A673 (cell line): ENCODE results near the gene OR13C9.

Experiments
- EZH2 ChIP-seq: fragments of 200-600 bp; sonication (generic); IDR thresholded peaks from 2 replicates; pipeline ENCODE4 v1.6.1; 2017; ENCODE audit warnings: borderline replicate concordance, low read depth, mild to moderate bottlenecking, mixed read lengths, antibody characterized with exemption, low read length; ENCODE audit not compliant: poor library complexity, severe bottlenecking
- TF ChIP-seq, protein P1 (sequence below): fragments of 300-800, 200-600 bp; sonication (generic); conservative IDR thresholded peaks from 2 replicates; pipeline ENCODE4 v1.5.1; 2017; ENCODE audit warnings: low read depth, mild to moderate bottlenecking, antibody characterized with exemption, low read length, moderate library complexity, mixed read lengths

GRCh38 chr9:104606152-104606551 lies 11.9 kb downstream of the OR13C9 start:
- TF ChIP-seq, protein P1, sequence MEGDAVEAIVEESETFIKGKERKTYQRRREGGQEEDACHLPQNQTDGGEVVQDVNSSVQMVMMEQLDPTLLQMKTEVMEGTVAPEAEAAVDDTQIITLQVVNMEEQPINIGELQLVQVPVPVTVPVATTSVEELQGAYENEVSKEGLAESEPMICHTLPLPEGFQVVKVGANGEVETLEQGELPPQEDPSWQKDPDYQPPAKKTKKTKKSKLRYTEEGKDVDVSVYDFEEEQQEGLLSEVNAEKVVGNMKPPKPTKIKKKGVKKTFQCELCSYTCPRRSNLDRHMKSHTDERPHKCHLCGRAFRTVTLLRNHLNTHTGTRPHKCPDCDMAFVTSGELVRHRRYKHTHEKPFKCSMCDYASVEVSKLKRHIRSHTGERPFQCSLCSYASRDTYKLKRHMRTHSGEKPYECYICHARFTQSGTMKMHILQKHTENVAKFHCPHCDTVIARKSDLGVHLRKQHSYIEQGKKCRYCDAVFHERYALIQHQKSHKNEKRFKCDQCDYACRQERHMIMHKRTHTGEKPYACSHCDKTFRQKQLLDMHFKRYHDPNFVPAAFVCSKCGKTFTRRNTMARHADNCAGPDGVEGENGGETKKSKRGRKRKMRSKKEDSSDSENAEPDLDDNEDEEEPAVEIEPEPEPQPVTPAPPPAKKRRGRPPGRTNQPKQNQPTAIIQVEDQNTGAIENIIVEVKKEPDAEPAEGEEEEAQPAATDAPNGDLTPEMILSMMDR, result no peak
- TF ChIP-seq EZH2, result no peak
